Renal cortex interstitium (tissue), 15 donors: ENCODE measurements around the gene XPC. TPM values are rescaled to one million over a fixed set of nuclear protein-coding genes. Genes with fewer than 3 reads are reported as not detected.
"Not testable (repeated sequence)": the region's sequence is repeated elsewhere in the genome, so short reads cannot be mapped to it uniquely, and the experiment has no call there.

Experiments used
- DNase-seq, 11 donors: peaks; one replicate each; pipeline ENCODE4 v3.0.0-alpha.2; 2013; ENCODE audit warnings: low read depth in 9 of 11, low spot score in 4 of 11; ENCODE audit errors: extremely low read depth in 1 of 11
- long read RNA-seq, 16 experiments: transcript quantifications; one replicate each; lab custom pipeline, GENCODE V29; 2026
- polyA plus RNA-seq, 3 donors: library from polyadenylated mRNA; unstranded; fragments of 120-200 nt; gene quantifications; one replicate each; pipeline ENCODE4 v1.2.1, GENCODE V29; 2013; ENCODE audit not compliant: insufficient read length in 3 of 3

XPC gene
- 10 to 100 TPM; 42.7 to 60.4 (median 52.6) TPM for polyA plus RNA-seq
- long read RNA-seq, donor 1, partial matches to known transcripts = 173 of 309 reads
- long read RNA-seq, donor 1, other reads (novel, unspliced or antisense) = 134 of 309 reads
- long read RNA-seq, donor 2, partial matches to known transcripts = 162 of 280 reads
- long read RNA-seq, donor 2, other reads (novel, unspliced or antisense) = 116 of 280 reads
- long read RNA-seq, donor 3, partial matches to known transcripts = 154 of 389 reads
- long read RNA-seq, donor 3, other reads (novel, unspliced or antisense) = 232 of 389 reads
- long read RNA-seq, donor 4, partial matches to known transcripts = 0 of 2 reads
- long read RNA-seq, donor 4, other reads (novel, unspliced or antisense) = 0 of 2 reads
- long read RNA-seq, donor 5 = 0 reads
- long read RNA-seq, donor 6, partial matches to known transcripts = 0 of 3 reads
- long read RNA-seq, donor 6, other reads (novel, unspliced or antisense) = 0 of 3 reads
- long read RNA-seq, donor 7, partial matches to known transcripts = 0 of 1 reads
- long read RNA-seq, donor 7, other reads (novel, unspliced or antisense) = 0 of 1 reads
- long read RNA-seq, donor 8, partial matches to known transcripts = 323 of 578 reads
- long read RNA-seq, donor 8, other reads (novel, unspliced or antisense) = 253 of 578 reads
- long read RNA-seq, donor 9, partial matches to known transcripts = 0 of 4 reads
- long read RNA-seq, donor 9, other reads (novel, unspliced or antisense) = 0 of 4 reads
- long read RNA-seq, donor 10, partial matches to known transcripts = 8 of 11 reads
- long read RNA-seq, donor 10, other reads (novel, unspliced or antisense) = 0 of 11 reads
- long read RNA-seq, donor 11, partial matches to known transcripts = 81 of 217 reads
- long read RNA-seq, donor 11, other reads (novel, unspliced or antisense) = 132 of 217 reads
- long read RNA-seq, donor 12, partial matches to known transcripts = 109 of 229 reads
- long read RNA-seq, donor 12, other reads (novel, unspliced or antisense) = 119 of 229 reads
- long read RNA-seq, donor 13, partial matches to known transcripts = 17 of 18 reads
- long read RNA-seq, donor 13, other reads (novel, unspliced or antisense) = 0 of 18 reads
- long read RNA-seq, donor 14, partial matches to known transcripts = 0 of 2 reads
- long read RNA-seq, donor 14, other reads (novel, unspliced or antisense) = 0 of 2 reads
- long read RNA-seq, donor 15, partial matches to known transcripts = 17 of 21 reads
- long read RNA-seq, donor 15, other reads (novel, unspliced or antisense) = 0 of 21 reads
- long read RNA-seq, donor 16, transcript XPC-201 (16 exons, 3,832 nt) = major isoform, 10 of 18 reads
- long read RNA-seq, donor 16, partial matches to known transcripts = 6 of 18 reads
- long read RNA-seq, donor 16, other reads (novel, unspliced or antisense) = 0 of 18 reads

GRCh38 chr3:14178247-14179113 is at the start of gene XPC, which contains the start of gene LSM3:
XPC (minus strand) TSS chr3:14178601; CDS start chr3:14178568, 33 bp downstream.
LSM3 (plus strand) TSS chr3:14178817; CDS start chr3:14178861, 44 bp downstream.
- peak; percentile 94 to 99 (median 97) for DNase-seq

- DNase-seq = no peak
Observed at GRCh38 chr3:14227856-14228255, 49.5 kb upstream of the XPC start.

- not testable (repeated sequence) for DNase-seq
Observed at GRCh38 chr3:14226351-14226750, 48.0 kb upstream of the XPC start.

GRCh38 chr3:14225421-14225820 is 47.0 kb upstream of the XPC start:
- no peak for DNase-seq

- DNase-seq = no peak
Observed at GRCh38 chr3:14224895-14225294, 46.5 kb upstream of the XPC start.

GRCh38 chr3:14223595-14223994 is 45.2 kb upstream of the XPC start:
- no peak for DNase-seq

- no peak for DNase-seq
Observed at GRCh38 chr3:14222900-14223594, 44.6 kb upstream of the XPC start.

GRCh38 chr3:14222457-14222856 is 44.1 kb upstream of the XPC start:
- DNase-seq = no peak

- no peak for DNase-seq
Observed at GRCh38 chr3:14221902-14222301, 43.5 kb upstream of the XPC start.

- DNase-seq = no peak
Observed at GRCh38 chr3:14220933-14221332, 42.5 kb upstream of the XPC start.

GRCh38 chr3:14218355-14218754 is 40.0 kb upstream of the XPC start:
- no peak for DNase-seq

- DNase-seq = peak in 8 of 11 donors; percentile 61 to 87 (median 74)
Observed at GRCh38 chr3:14216257-14217048, 38.1 kb upstream of the XPC start.

GRCh38 chr3:14214764-14215163 is 36.4 kb upstream of the XPC start:
- DNase-seq = no peak

- DNase-seq = no peak
Observed at GRCh38 chr3:14213066-14213774, 34.8 kb upstream of the XPC start.

- no peak for DNase-seq
Observed at GRCh38 chr3:14212032-14212431, 33.6 kb upstream of the XPC start.

GRCh38 chr3:14211621-14212020 is 33.2 kb upstream of the XPC start:
- no peak for DNase-seq
